Stimulated activated CD4-positive, alpha-beta T cell treated with anti-CD3 and anti-CD28 coated beads, TNF-alpha, amount 100 ng/mL, for 48 hours (primary cell): ENCODE data around the gene RAI1.
"Not testable (repeated sequence)": the region's sequence is repeated elsewhere in the genome, so short reads cannot be mapped to it uniquely, and the experiment has no call there.

Experiments
- DNase-seq, 3 donors: peaks; one replicate each; pipeline ENCODE4 v3.0.0-alpha.2; 2020; ENCODE audit warnings: low read depth in 3 of 3

Gene RAI1

GRCh38 chr17:17681187-17681743 is at the start of gene RAI1:
RAI1 (plus strand) TSS chr17:17681458; CDS start chr17:17792949, 111,491 bp downstream.
- peak in 2 of 3 donors; percentile 30 to 65 for DNase-seq

GRCh38 chr17:17632690-17633089 is 48.6 kb upstream of the RAI1 start:
- DNase-seq = not testable (repeated sequence)

- DNase-seq = no peak
These were observed 47.9 kb upstream of the RAI1 start for GRCh38 chr17:17633310-17633709.

GRCh38 chr17:17635126-17635525 is 46.1 kb upstream of the RAI1 start:
- no peak for DNase-seq

GRCh38 chr17:17635537-17636271 is 45.6 kb upstream of the RAI1 start:
- DNase-seq = not testable (repeated sequence)

GRCh38 chr17:17636272-17636885 is 44.9 kb upstream of the RAI1 start:
- no peak for DNase-seq

GRCh38 chr17:17638467-17638866 is 42.8 kb upstream of the RAI1 start:
- no peak for DNase-seq

GRCh38 chr17:17639661-17640270 is 41.5 kb upstream of the RAI1 start:
- DNase-seq = not testable (repeated sequence)

- DNase-seq = peak; percentile 55 to 79 (median 75)
These were observed 39.4 kb upstream of the RAI1 start for GRCh38 chr17:17641621-17642409.

GRCh38 chr17:17645148-17645547 is 36.1 kb upstream of the RAI1 start:
- not testable (repeated sequence) for DNase-seq

GRCh38 chr17:17645961-17646360 is 35.3 kb upstream of the RAI1 start:
- DNase-seq = no peak

GRCh38 chr17:17647524-17648178 is 33.6 kb upstream of the RAI1 start:
- no peak for DNase-seq

- no peak for DNase-seq
These were observed 32.5 kb upstream of the RAI1 start for GRCh38 chr17:17648762-17649161.

GRCh38 chr17:17650959-17651358 is 30.3 kb upstream of the RAI1 start:
- no peak for DNase-seq

- DNase-seq = no peak
These were observed 27.9 kb upstream of the RAI1 start for GRCh38 chr17:17653343-17653742.

GRCh38 chr17:17659340-17659739 is 21.9 kb upstream of the RAI1 start:
- DNase-seq = no peak

GRCh38 chr17:17661134-17661533 is 20.1 kb upstream of the RAI1 start:
- no peak for DNase-seq

GRCh38 chr17:17661834-17662385 is 19.3 kb upstream of the RAI1 start:
- DNase-seq = no peak

- DNase-seq = peak; percentile 41 to 71 (median 64)
These were observed 17.8 kb upstream of the RAI1 start for GRCh38 chr17:17663160-17664063.

GRCh38 chr17:17664064-17664452 is 17.2 kb upstream of the RAI1 start:
- no peak for DNase-seq
